HG03097 (cell line): ENCODE data around the gene PPIP5K1.
"Not testable (repeated sequence)": the region's sequence is repeated elsewhere in the genome, so short reads cannot be mapped to it uniquely, and the experiment has no call there.

Source experiments
- ATAC-seq: cut with Tn5 transposase; IDR thresholded peaks from one replicate; pipeline ENCODE4 v1.9.1; 2021; ENCODE audit not compliant: unreplicated experiment, low FRiP score

The PPIP5K1 gene

DNA sequence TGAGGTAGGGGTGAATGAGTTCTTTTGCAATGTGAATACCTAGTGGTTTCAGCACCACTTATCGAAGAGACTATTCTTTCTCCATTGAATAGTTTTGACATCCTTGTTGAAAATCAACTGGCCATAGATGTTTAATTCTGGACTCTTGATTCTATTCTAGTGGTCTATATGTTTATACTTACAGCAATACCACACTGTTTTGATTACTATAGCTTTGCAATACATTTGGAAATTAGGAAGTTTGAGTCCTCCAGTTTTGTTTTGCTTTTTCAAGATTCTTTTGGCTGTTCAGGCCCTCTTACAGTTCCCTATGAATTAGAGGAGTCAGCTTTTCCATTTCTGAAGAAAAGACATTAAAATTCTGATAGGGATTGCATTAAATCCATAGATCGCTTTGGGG, 42.5 kb downstream of the PPIP5K1 start:
- ATAC-seq: no peak

GRCh38 chr15:43545426-43545825, 44.6 kb downstream of the PPIP5K1 start:
- no peak for ATAC-seq

DNA sequence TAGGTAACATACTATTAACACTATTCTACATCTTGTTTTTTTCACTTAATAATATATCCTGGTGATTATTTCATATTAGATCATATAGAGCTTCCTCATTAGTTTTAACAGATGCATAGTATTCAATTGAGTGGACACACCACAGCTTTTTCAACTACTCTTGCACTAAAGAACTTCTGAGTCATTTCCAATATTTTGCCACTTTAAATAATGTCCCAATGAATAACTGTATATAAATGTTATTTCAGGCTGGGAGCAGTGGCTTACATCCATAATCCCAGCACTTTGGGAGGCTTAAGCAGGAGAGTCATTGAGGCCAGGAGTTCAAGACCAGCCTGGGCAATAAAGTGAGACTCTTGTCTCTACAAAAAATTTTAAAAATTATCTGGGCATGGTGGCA, 45.7 kb downstream of the PPIP5K1 start:
- ATAC-seq: no peak

- no peak for ATAC-seq
Measured at GRCh38 chr15:43541785-43542184, 48.2 kb downstream of the PPIP5K1 start.

GRCh38 chr15:43538091-43538490, 51.9 kb downstream of the PPIP5K1 start:
- ATAC-seq: no peak

DNA sequence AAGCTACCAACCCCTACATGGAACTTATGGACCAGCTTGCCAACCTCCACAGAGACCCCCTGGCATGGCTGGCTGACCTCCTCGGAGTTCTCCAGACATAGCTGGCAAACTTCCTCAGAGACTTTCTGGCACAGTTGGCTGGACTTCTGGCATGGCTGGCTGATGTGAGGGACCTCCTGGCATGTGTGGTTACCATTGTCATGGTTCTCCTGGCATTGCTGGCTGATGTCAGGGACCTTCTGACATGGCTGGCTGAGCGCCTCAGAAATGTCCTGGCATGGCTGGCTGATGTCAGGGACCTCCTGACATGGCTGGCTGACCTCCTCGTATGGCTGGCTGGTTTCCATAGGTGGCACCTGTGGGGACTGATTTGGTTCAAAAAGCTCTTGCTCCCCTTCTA, 55.1 kb downstream of the PPIP5K1 start:
- ATAC-seq: no peak

GRCh38 chr15:43532826-43533225, 57.2 kb downstream of the PPIP5K1 start:
- not testable (repeated sequence) for ATAC-seq

DNA sequence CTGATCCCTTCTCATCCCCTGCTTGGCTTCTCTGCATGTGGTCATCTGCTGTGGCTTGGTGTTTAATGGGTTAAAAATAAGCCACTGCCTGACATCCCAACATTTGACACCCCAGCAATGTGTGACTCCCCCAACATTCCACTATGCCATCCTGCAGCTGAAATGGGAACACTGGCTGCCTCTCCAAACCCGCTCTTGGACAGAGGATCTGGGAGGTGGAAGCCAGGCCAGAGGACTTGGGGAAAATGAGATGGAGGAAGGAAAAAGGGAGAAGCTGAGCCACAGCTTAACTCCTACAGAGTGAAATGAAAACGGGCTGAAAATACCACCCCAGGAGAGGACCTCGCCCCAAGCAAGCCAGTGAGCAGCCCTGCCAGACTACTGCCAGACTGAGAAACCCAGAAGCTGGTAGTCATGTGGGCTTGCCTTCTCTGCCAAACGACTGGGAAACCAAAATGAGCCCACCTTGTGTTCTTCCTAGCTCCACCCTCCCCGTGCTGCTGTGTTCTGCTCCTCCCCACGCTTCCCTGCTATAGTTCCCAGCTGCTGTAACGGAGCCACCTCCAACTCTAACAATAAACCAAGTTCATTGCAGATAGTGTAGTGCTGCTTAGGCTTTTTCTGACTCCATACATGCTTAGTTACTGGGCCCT, 58.9 kb downstream of the PPIP5K1 start:
- ATAC-seq: no peak

DNA sequence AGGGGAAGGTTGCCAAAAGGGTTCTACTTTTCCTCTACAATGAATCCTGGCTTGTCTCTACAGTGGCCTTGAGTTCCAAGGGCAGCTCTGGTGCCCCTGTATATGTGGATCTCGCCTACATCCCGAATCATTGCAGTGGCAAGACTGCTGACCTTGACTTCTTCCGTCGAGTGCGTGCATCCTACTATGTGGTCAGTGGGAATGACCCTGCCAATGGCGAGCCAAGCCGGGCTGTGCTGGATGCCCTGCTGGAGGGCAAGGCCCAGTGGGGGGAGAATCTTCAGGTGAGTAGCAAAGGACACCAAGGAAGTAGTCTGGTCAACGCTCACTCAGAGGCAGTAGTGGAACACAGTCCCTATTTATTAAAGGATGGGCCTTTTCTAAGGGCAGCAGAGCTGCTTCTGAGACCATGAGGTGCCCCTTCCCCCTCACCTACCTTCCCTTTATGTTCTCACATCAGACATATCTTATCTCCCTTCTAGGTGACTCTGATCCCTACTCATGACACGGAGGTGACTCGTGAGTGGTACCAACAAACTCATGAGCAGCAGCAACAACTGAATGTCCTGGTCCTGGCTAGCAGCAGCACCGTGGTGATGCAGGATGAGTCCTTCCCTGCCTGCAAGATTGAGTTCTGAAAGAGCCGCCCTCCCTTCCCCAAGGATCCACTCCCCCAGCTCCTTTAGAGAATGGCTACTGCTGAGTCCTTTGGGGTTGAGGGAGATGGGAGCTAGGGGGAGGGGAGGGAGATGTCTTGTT, 60.2 kb downstream of the PPIP5K1 start:
- ATAC-seq: no peak

- ATAC-seq: no peak
Measured at GRCh38 chr15:43529141-43529540, 60.9 kb downstream of the PPIP5K1 start.

DNA sequence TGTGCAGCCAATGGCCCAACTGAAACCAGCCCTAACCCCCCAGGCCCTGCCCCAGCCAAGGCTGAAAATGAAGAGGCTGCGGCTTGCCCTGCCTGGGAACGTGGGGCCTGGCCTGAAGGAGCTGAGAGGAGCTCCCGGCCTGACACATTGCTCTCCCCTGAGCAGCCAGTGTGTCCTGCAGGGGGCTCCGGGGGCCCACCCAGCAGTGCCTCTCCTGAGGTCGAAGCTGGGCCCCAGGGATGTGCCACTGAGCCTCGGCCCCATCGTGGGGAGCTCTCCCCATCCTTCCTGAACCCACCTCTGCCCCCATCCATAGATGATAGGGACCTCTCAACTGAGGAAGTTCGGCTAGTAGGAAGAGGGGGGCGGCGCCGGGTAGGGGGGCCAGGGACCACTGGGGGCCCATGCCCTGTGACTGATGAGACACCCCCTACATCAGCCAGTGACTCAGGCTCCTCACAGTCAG, 61.4 kb downstream of the PPIP5K1 start:
- no peak for ATAC-seq

DNA sequence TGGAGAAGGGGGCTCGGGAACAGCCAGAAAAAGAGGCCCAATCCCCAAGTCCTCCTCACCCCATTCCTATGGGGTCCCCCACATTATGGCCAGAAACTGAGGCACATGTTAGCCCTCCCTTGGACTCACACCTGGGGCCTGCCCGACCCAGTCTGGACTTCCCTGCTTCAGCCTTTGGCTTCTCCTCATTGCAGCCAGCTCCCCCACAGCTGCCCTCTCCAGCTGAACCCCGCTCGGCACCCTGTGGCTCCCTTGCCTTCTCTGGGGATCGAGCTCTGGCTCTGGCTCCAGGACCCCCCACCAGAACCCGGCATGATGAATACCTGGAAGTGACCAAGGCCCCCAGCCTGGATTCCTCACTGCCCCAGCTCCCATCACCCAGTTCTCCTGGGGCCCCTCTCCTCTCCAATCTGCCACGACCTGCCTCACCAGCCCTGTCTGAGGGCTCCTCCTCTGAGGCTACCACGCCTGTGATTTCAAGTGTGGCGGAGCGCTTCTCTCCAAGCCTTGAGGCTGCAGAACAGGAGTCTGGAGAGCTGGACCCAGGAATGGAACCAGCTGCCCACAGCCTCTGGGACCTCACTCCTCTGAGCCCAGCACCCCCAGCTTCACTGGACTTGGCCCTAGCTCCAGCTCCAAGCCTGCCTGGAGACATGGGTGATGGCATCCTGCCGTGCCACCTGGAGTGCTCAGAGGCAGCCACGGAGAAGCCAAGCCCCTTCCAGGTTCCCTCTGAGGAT, 62.0 kb downstream of the PPIP5K1 start:
- ATAC-seq: no peak

DNA sequence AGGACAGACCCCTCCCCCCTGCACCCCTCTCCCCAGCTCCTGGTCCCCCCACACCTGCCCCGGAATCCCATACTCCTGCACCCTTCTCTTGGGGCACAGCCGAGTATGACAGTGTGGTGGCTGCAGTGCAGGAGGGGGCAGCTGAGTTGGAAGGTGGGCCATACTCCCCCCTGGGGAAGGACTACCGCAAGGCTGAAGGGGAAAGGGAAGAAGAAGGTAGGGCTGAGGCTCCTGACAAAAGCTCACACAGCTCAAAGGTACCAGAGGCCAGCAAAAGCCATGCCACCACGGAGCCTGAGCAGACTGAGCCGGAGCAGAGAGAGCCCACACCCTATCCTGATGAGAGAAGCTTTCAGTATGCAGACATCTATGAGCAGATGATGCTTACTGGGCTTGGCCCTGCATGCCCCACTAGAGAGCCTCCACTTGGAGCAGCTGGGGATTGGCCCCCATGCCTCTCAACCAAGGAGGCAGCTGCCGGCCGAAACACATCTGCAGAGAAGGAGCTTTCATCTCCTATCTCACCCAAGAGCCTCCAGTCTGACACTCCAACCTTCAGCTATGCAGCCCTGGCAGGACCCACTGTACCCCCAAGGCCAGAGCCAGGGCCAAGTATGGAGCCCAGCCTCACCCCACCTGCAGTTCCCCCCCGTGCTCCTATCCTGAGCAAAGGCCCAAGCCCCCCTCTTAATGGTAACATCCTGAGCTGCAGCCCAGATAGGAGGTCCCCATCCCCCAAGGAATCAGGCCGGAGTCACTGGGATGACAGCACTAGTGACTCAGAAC, 62.8 kb downstream of the PPIP5K1 start:
- ATAC-seq: no peak

DNA sequence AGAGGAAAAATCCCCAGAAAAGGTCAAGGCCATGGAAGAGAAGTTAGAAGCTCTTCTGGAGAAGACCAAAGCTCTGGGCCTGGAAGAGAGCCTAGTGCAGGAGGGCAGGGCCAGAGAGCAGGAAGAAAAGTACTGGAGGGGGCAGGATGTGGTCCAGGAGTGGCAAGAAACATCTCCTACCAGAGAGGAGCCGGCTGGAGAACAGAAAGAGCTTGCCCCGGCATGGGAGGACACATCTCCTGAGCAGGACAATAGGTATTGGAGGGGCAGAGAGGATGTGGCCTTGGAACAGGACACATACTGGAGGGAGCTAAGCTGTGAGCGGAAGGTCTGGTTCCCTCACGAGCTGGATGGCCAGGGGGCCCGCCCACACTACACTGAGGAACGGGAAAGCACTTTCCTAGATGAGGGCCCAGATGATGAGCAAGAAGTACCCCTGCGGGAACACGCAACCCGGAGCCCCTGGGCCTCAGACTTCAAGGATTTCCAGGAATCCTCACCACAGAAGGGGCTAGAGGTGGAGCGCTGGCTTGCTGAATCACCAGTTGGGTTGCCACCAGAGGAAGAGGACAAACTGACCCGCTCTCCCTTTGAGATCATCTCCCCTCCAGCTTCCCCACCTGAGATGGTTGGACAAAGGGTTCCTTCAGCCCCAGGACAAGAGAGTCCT, 63.6 kb downstream of the PPIP5K1 start:
- no peak for ATAC-seq

- ATAC-seq: no peak
Measured at GRCh38 chr15:43525131-43525530, 64.9 kb downstream of the PPIP5K1 start.

- no peak for ATAC-seq
Measured at GRCh38 chr15:43524254-43524845, 65.7 kb downstream of the PPIP5K1 start.

- no peak for ATAC-seq
Measured at GRCh38 chr15:43523646-43524045, 66.4 kb downstream of the PPIP5K1 start.

- no peak for ATAC-seq
Measured at GRCh38 chr15:43522247-43522646, 67.8 kb downstream of the PPIP5K1 start.

DNA sequence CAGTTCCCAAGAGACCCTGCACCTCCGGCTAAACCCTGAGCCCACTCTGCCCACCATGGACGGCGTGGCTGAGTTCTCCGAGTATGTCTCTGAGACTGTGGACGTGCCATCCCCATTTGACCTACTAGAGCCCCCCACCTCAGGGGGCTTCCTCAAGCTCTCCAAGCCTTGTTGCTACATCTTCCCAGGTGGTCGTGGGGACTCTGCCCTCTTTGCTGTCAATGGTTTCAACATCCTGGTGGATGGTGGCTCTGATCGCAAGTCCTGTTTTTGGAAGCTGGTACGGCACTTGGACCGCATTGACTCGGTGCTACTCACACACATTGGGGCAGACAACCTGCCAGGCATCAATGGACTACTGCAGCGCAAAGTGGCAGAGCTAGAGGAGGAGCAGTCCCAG, 68.6 kb downstream of the PPIP5K1 start:
- no peak for ATAC-seq

- no peak for ATAC-seq
Measured at GRCh38 chr15:43520138-43520537, 69.9 kb downstream of the PPIP5K1 start.
